H1 (cell line): ENCODE data around the gene STAG2. TPM values are rescaled to one million over a fixed set of nuclear protein-coding genes. Genes with fewer than 3 reads are reported as not detected.

Experiments
- CTCF ChIA-PET: fragments of 300-600 bp; sonication (Branson Sonifier 250); formaldehyde crosslinking; loops from one replicate; lab custom pipeline; 2021; ENCODE audit not compliant: partially characterized antibody; lab: Charles Lee
- POLR2A ChIA-PET: fragments of 300-600 bp; sonication (Branson Sonifier 250); formaldehyde crosslinking; loops from one replicate; lab custom pipeline; 2021; ENCODE audit warnings: inconsistent platforms; ENCODE audit not compliant: partially characterized antibody; lab: Charles Lee
- DNase-seq, 2 experiments: peaks; one replicate each; pipeline versions ENCODE4 v3.0.0 to v3.0.0-alpha.2; 2010 to 2022; ENCODE audit warnings: low spot score in 2 of 2, low read depth in 1 of 2, mixed read lengths in 1 of 2
- FAIRE-seq: peaks from 2 replicates; lab custom pipeline; 2011; peaks lifted over from hg19 to GRCh38; lab: Jason Lieb, UNC
- H2AFZ ChIP-seq: 2 replicates; pipeline ENCODE4 v1.8.1; 2012; ENCODE audit warnings: low read length, inconsistent platforms
- H2AK5ac ChIP-seq: 2 replicates; pipeline ENCODE4 v1.6.1; 2013; ENCODE audit warnings: low read depth, low read length
- H2BK120ac ChIP-seq: replicated peaks from 2 replicates; pipeline ENCODE3; 2013; ENCODE audit warnings: low read depth, low read length, inconsistent platforms
- H2BK12ac ChIP-seq: 2 replicates; pipeline ENCODE4 v1.6.1; 2013; ENCODE audit warnings: low read depth, low read length
- H2BK15ac ChIP-seq: 2 replicates; pipeline ENCODE4 v1.6.1; 2013; ENCODE audit warnings: low read length
- H2BK20ac ChIP-seq: 2 replicates; pipeline ENCODE4 v1.6.1; 2013; ENCODE audit warnings: low read length
- H2BK5ac ChIP-seq: 2 replicates; pipeline ENCODE4 v1.6.1; 2013; ENCODE audit warnings: low read depth, low read length
- H3K14ac ChIP-seq: 2 replicates; pipeline ENCODE4 v1.6.1; 2013; ENCODE audit warnings: inconsistent platforms; ENCODE audit not compliant: insufficient read length
- H3K18ac ChIP-seq: 2 replicates; pipeline ENCODE4 v1.6.1; 2013; ENCODE audit warnings: low read length; ENCODE audit errors: extremely low read depth
- H3K23ac ChIP-seq: 2 replicates; pipeline ENCODE4 v1.6.1; 2013; ENCODE audit warnings: inconsistent platforms; ENCODE audit not compliant: insufficient read length
- H3K23me2 ChIP-seq: 2 replicates; pipeline ENCODE4 v1.6.1; 2013; ENCODE audit warnings: low read depth, low read length
- H3K27ac ChIP-seq: 2 replicates; pipeline ENCODE4 v1.6.1; 2011; ENCODE audit warnings: low read depth, low read length, inconsistent platforms
- H3K27me3 ChIP-seq, 4 experiments: replicated peaks in 1 of 4; 1 replicate in 1 of 4; 2 replicates in 3 of 4; pipeline versions ENCODE4 v1.6.1 to v1.8.1; 2011 to 2013; ENCODE audit warnings: low read length in 3 of 4, mild to moderate bottlenecking in 3 of 4, inconsistent platforms in 2 of 4, mixed read lengths in 2 of 4, moderate library complexity in 1 of 4; ENCODE audit not compliant: control insufficient read depth in 3 of 4, insufficient read depth in 3 of 4; ENCODE audit errors: extremely low read depth in 1 of 4
- H3K36me3 ChIP-seq, 4 experiments: 2 replicates each; pipeline versions ENCODE4 v1.6.1 to v1.8.1; 2011 to 2013; ENCODE audit warnings: mild to moderate bottlenecking in 4 of 4, low read length in 3 of 4, moderate library complexity in 2 of 4, control low read depth in 1 of 4, inconsistent platforms in 1 of 4; ENCODE audit not compliant: insufficient read depth in 4 of 4, control insufficient read depth in 2 of 4
- H3K4ac ChIP-seq: replicated peaks from 2 replicates; pipeline ENCODE3; 2013; ENCODE audit warnings: low read length, low read depth, mixed read lengths, inconsistent platforms; ENCODE audit not compliant: insufficient read length
- H3K4me1 ChIP-seq, 4 experiments: replicated peaks in 1 of 4; 1 replicate in 1 of 4; 2 replicates in 3 of 4; pipeline versions ENCODE4 v1.6.1 to v1.8.1; 2011 to 2013; ENCODE audit warnings: low read length in 3 of 4, inconsistent platforms in 2 of 4, mixed read lengths in 1 of 4; ENCODE audit not compliant: insufficient read depth in 4 of 4, control insufficient read depth in 3 of 4
- H3K4me2 ChIP-seq, 2 experiments: 2 replicates each; pipeline versions ENCODE4 v1.6.1 to v1.8.1; 2011 to 2013; ENCODE audit warnings: low read depth in 2 of 2, low read length in 2 of 2, control low read depth in 1 of 2, inconsistent platforms in 1 of 2, mild to moderate bottlenecking in 1 of 2; ENCODE audit not compliant: insufficient read depth in 1 of 2
- H3K4me3 ChIP-seq, 4 experiments: fragments of 200-600, 300-600 bp in 1 of 4; sonication (generic), shearing (Covaris generic), sonication (Bioruptor Twin) in 1 of 4; 2 replicates each; pipeline versions ENCODE4 v1.5.1 to v1.8.1; 2011 to 2016; ENCODE audit warnings: low read length in 4 of 4, low read depth in 3 of 4, control low read depth in 2 of 4, inconsistent platforms in 2 of 4, mild to moderate bottlenecking in 2 of 4, mixed read lengths in 1 of 4, moderate library complexity in 1 of 4; ENCODE audit not compliant: insufficient read depth in 2 of 4; ENCODE audit errors: extremely low read depth in 1 of 4
- H3K56ac ChIP-seq: replicated peaks from 2 replicates; pipeline ENCODE3; 2013; ENCODE audit warnings: low read depth, mild to moderate bottlenecking, mixed read lengths, low read length, inconsistent platforms; ENCODE audit not compliant: insufficient read length
- H3K79me1 ChIP-seq: 2 replicates; pipeline ENCODE4 v1.6.1; 2013; ENCODE audit warnings: low read depth, low read length, control low read depth
- H3K79me2 ChIP-seq, 2 experiments: 2 replicates each; pipeline versions ENCODE4 v1.6.1 to v1.8.1; 2012 to 2013; ENCODE audit warnings: low read length in 2 of 2, mild to moderate bottlenecking in 2 of 2, inconsistent platforms in 1 of 2; ENCODE audit not compliant: insufficient read depth in 2 of 2, control insufficient read depth in 1 of 2
- H3K9ac ChIP-seq, 4 experiments: replicated peaks in 1 of 4; 1 replicate in 1 of 4; 2 replicates in 3 of 4; pipeline versions ENCODE4 v1.6.1 to v1.8.1; 2011 to 2013; ENCODE audit warnings: low read depth in 3 of 4, low read length in 3 of 4, control low read depth in 2 of 4, mild to moderate bottlenecking in 2 of 4, moderate library complexity in 2 of 4, inconsistent platforms in 1 of 4; ENCODE audit errors: extremely low read depth in 1 of 4
- H3K9me3 ChIP-seq, 2 experiments: 2 replicates each; pipeline versions ENCODE4 v1.6.1 to v1.8.1; 2012 to 2013; ENCODE audit warnings: mild to moderate bottlenecking in 2 of 2, moderate library complexity in 2 of 2, control low read depth in 1 of 2, inconsistent platforms in 1 of 2, low read depth in 1 of 2, low read length in 1 of 2, mixed read lengths in 1 of 2; ENCODE audit not compliant: insufficient read depth in 2 of 2
- H4K20me1 ChIP-seq, 2 experiments: replicated peaks in 1 of 2; 2 replicates each; pipeline versions ENCODE3 to v1.8.1; 2011 to 2013; ENCODE audit warnings: inconsistent platforms in 2 of 2, low read length in 2 of 2, mild to moderate bottlenecking in 1 of 2; ENCODE audit not compliant: insufficient read depth in 2 of 2, control insufficient read depth in 1 of 2
- H4K5ac ChIP-seq: 2 replicates; pipeline ENCODE4 v1.6.1; 2013; ENCODE audit warnings: low read length, low read depth, mixed read lengths, inconsistent platforms; ENCODE audit not compliant: insufficient read length
- H4K8ac ChIP-seq: 2 replicates; pipeline ENCODE4 v1.8.0; 2013; ENCODE audit warnings: mild to moderate bottlenecking, moderate library complexity, low read length, inconsistent platforms; ENCODE audit not compliant: insufficient read depth; ENCODE audit errors: extremely low read depth
- H4K91ac ChIP-seq: replicated peaks from 2 replicates; pipeline ENCODE3; 2013; ENCODE audit warnings: low read length, mixed read lengths, inconsistent platforms; ENCODE audit not compliant: insufficient read length
- CBX5 ChIP-seq: fragments of 300-800, 300-1000 bp; sonication (generic); IDR thresholded peaks from 2 replicates; pipeline ENCODE4 v1.7.1; 2016; ENCODE audit warnings: antibody characterized with exemption, low read length, low read depth
- CEBPB ChIP-seq: IDR thresholded peaks from 2 replicates; pipeline ENCODE4 v1.6.1; 2012; ENCODE audit warnings: low read depth, low read length
- EP300 ChIP-seq, 2 experiments: IDR thresholded peaks; 1 replicate in 1 of 2; 2 replicates in 1 of 2; pipeline ENCODE4 v1.6.1; 2011 to 2012; ENCODE audit warnings: low read depth in 2 of 2, low read length in 2 of 2, mild to moderate bottlenecking in 2 of 2, borderline replicate concordance in 1 of 2, inconsistent platforms in 1 of 2, moderate library complexity in 1 of 2
- KDM4A ChIP-seq: IDR thresholded peaks from one replicate; pipeline ENCODE4 v1.7.1; 2012; ENCODE audit warnings: low read depth, mild to moderate bottlenecking, moderate library complexity, low read length, inconsistent platforms; ENCODE audit not compliant: severe bottlenecking
- POLR2A ChIP-seq, 2 experiments: IDR thresholded peaks; 1 replicate in 1 of 2; 2 replicates in 1 of 2; pipeline ENCODE4 v1.6.1; 2011; ENCODE audit warnings: low read depth in 2 of 2, low read length in 2 of 2, mild to moderate bottlenecking in 2 of 2; ENCODE audit errors: control extremely low read depth in 1 of 2
- POLR2AphosphoS5 ChIP-seq: IDR thresholded peaks from 2 replicates; pipeline ENCODE4 v1.6.1; 2011; ENCODE audit warnings: low read depth, low read length
- RAD21 ChIP-seq, 2 experiments: IDR thresholded peaks in 1 of 2; conservative IDR thresholded peaks in 1 of 2; 2 replicates each; pipeline ENCODE4 v1.6.1; 2011; ENCODE audit warnings: low read depth in 2 of 2, low read length in 2 of 2, improper control_type of control experiment in 1 of 2, inconsistent platforms in 1 of 2, mild to moderate bottlenecking in 1 of 2, moderate library complexity in 1 of 2
- RNF2 ChIP-seq: fragments of 200-900, 300-1000 bp; sonication (generic); IDR thresholded peaks from 2 replicates; pipeline ENCODE4 v1.7.1; 2016; ENCODE audit warnings: borderline replicate concordance, low read depth, mild to moderate bottlenecking, antibody characterized with exemption, low read length; ENCODE audit not compliant: poor library complexity, severe bottlenecking; ENCODE audit errors: missing control alignments
- SIRT6 ChIP-seq: IDR thresholded peaks from one replicate; pipeline ENCODE4 v1.7.1; 2012; ENCODE audit warnings: low read length, inconsistent platforms
- TAF1 ChIP-seq: IDR thresholded peaks from 2 replicates; pipeline ENCODE4 v1.6.1; 2011; ENCODE audit warnings: mild to moderate bottlenecking, low read depth, low read length
- TEAD4 ChIP-seq: IDR thresholded peaks from 2 replicates; pipeline ENCODE4 v1.6.1; 2012; ENCODE audit warnings: low read depth, low read length, inconsistent platforms, mixed read lengths
- WGBS, 2 experiments: shearing (Covaris generic) in 1 of 2; methylation state at CpG; one replicate each; pipeline versions ENCODE4 v1.1.6 to v1.1.7; 2013 to 2015; ENCODE audit warnings: low lambda C conversion rate in 2 of 2, mixed read lengths in 2 of 2, inconsistent platforms in 1 of 2, low coverage in 1 of 2, missing lambda C conversion rate in 1 of 2; ENCODE audit not compliant: insufficient replicate concordance in 2 of 2, insufficient coverage in 1 of 2, insufficient read length in 1 of 2; ENCODE audit errors: extremely low coverage in 1 of 2, missing lambda C conversion rate in 1 of 2; 5-methylcytosine and 5-hydroxymethylcytosine counted together
- polyA plus RNA-seq, 7 experiments: library from polyadenylated mRNA; depleted of rRNA in 3 of 7; stranded (reverse) in 5 of 7; unstranded in 2 of 7; fragments of >200 nt in 5 of 7; fragments of 200-250 nt in 2 of 7; gene quantifications; 1 replicate in 5 of 7; 2 replicates in 1 of 7; 4 replicates in 1 of 7; pipeline versions ENCODE4 v1.2.1 to v1.2.3, GENCODE V29; 2011 to 2013; ENCODE audit warnings: missing spikeins in 2 of 7, mixed read lengths in 2 of 7
- total RNA-seq: library from RNA; stranded (reverse); fragmentation: NEBNext Ultra II Directional; extraction: Animal tissue kit (Norgen Biotek cat#: 25700); gene quantifications from 2 replicates; pipeline ENCODE4 v1.2.1, GENCODE V29; 2021
- TF ChIP-seq, protein P1 (sequence below): IDR thresholded peaks from 2 replicates; pipeline ENCODE4 v1.6.1; 2011; ENCODE audit warnings: low read length, improper control_type of control experiment

The STAG2 gene
- total and polyA plus RNA-seq, 2 of the 8 experiments (the other 6 are each of a cell fraction or from before 2014, with no cell fraction given), result 20.3 to 94.9 TPM

DNA sequence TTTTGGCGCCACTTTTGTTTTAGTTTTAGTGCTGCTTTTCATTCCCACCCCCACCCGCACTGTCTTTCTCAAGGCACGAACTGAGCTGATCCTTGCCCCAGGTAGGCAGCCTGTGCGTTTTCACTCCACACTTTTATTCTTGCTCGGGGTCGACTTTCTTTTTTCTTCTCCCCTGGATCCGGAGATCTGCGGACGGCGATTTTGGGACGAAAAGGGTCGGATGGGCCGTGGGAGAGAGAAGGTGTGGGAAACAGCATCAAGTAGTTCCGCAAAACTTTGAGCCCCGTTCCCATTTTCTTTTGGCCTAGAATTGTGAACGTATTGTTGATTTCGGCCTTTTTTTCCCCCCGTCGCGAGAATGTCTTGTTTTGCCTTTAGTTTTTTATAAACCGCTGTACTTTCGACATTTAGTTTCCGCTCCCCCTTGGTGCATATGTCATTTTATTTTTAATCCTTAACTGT, 531 bp downstream of the STAG2 start:
- Histone ChIP-seq H3K4me3 (peak overlapping the region; percentile 85 to 100 (median 94)), H4K8ac (peak overlapping the region; percentile 96; the same call in 1 of the 2 replicates), H3K23ac (no peak overlapping the region), H3K14ac (peak overlapping the region; percentile 77), H3K18ac (peak overlapping the region; percentile 87), H3K4me1 (no peaks in the 10 kb centered on the region), H2BK12ac (peak overlapping the region; percentile 39; the same call in 1 of the 2 replicates), H4K5ac (peak overlapping the region; percentile 91), H3K27me3 (no peaks in the 10 kb centered on the region), H2BK15ac (no peak overlapping the region), H3K23me2 (no peaks in the 10 kb centered on the region), H2AFZ (no peak overlapping the region), H4K91ac (no peak overlapping the region), H3K4me2 (peak overlapping the region; percentile 11 to 65), H3K56ac (peak overlapping the region; percentile 77), H2BK20ac (no peak overlapping the region), H3K79me2 (peaks cover 17 to 52% of the 10 kb centered on the region in 2 experiments), H3K9me3 (no peaks in the 10 kb centered on the region), H4K20me1 (peaks cover 0 to 6% of the 10 kb centered on the region in 2 experiments), H3K4ac (no peak overlapping the region), H2BK120ac (peak overlapping the region; percentile 54), H3K79me1 (no peaks in the 10 kb centered on the region), H3K36me3 (no peaks in the 10 kb centered on the region), H2BK5ac (peak overlapping the region; percentile 83), H3K9ac (peak overlapping the region; percentile 87 to 96 (median 92)), H3K27ac (peak overlapping the region; percentile 97), H2AK5ac (peak overlapping the region; percentile 65; the same call in 1 of the 2 replicates)
- ChIA-PET POLR2A (interaction anchor here (0.8 to 1.5 kb wide), 4 partner anchors 10 to 267 kb away, joined by 4 to 5 read pairs (median 4); no protein-coding TSS in a partner anchor), CTCF (no interaction called here)
- FAIRE-seq (no peak), DNase-seq (no peak)
- 2% methylated on average over 21 of the region's 23 CpGs; no CpG with 5 or more reads in 1 of the 2 experiments for WGBS, 2 experiments
- TF ChIP-seq CEBPB (no peak), RNF2 (no peak), KDM4A (no peak), CBX5 (no peak), RAD21 (IDR thresholded peaks at IDR 0.05 in 1 of 2, conservative IDR thresholded peaks at IDR 0.05 in 1 of 2; ENCODE audit: low read depth in 2 of 2, low read length in 2 of 2) (no peak), TAF1 (peak; percentile 57), TEAD4 (no peak), EP300 (IDR thresholded peaks at IDR 0.05; ENCODE audit: borderline replicate concordance in 1 of 2, low read depth in 2 of 2, low read length in 2 of 2) (no peak), POLR2A (IDR thresholded peaks at IDR 0.05; ENCODE audit: control extremely low read depth in 1 of 2, low read depth in 2 of 2, low read length in 2 of 2) (peak in 1 of 2 experiments; percentile 71; a peak in 1 of 3 replicates), SIRT6 (no peak), POLR2AphosphoS5 (peak; percentile 66; the same call in 1 of the 2 replicates)
- TF ChIP-seq, protein P1, sequence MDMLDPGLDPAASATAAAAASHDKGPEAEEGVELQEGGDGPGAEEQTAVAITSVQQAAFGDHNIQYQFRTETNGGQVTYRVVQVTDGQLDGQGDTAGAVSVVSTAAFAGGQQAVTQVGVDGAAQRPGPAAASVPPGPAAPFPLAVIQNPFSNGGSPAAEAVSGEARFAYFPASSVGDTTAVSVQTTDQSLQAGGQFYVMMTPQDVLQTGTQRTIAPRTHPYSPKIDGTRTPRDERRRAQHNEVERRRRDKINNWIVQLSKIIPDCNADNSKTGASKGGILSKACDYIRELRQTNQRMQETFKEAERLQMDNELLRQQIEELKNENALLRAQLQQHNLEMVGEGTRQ, result no peak
